ENCODE measurements around the gene KIFC3. TPM values are rescaled to one million over a fixed set of nuclear protein-coding genes. Genes with fewer than 3 reads are reported as not detected.

KIFC3 gene
- total and polyA plus RNA-seq, 2 of the 13 experiments (the other 11 are each of a cell fraction or from before 2014, with no cell fraction given): 42.1 to 45.3 TPM

DNA sequence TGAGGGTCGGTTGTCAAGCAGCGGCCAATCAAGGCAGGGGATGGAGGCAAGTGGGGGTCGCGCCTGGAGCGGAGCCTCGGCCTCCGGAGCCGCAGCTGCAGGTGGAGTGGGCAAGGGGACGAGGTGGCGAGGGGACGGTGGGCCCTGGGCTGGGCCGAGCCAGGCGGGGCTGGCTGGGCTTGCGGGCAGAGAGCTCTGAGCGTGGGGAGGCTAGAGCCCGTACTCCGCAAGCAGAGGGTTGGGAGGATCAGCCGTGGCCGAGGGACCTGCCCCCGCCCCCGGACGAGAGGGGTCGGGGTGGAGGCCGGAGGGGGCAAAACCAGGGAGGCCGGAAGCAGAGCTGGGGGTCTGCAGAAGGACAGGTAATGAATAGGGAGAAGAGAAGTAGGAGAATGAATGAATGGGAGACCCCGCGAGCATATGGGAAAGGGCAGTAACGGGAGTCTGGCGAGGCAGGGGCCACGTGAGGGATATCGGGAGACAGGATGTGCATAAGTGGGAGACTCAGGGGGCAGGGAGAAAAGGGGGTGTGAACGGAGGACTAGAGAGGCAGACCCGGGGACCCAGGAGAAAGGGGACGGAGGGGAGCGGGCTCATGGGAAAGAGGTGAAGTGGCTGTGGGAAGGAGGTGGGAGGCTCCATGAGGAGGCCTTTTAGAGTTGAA, 66.4 kb downstream of the KIFC3 start, which contains the start of gene KATNB1 (continued):
- TF ChIP-seq ZNF496 (CRISPR knock-in tag; IDR thresholded peaks at IDR 0.05; ENCODE audit: insufficient replicate concordance) (no peak), HNRNPL (IDR thresholded peaks at IDR 0.05; ENCODE audit: low read depth, low read length) (0 out of 2 replicates have a peak, but pooled peaks have one; percentile 23), ZNF761 (CRISPR knock-in tag; conservative IDR thresholded peaks at IDR 0.05) (0 out of 2 replicates have a peak, but pooled peaks have one; percentile 85), TP53 (CRISPR knock-in tag; conservative IDR thresholded peaks at IDR 0.05) (no peak), YEATS4 (CRISPR knock-in tag; IDR thresholded peaks at IDR 0.05; ENCODE audit: borderline replicate concordance) (no peak; the same call in 1 of the 2 replicates), ZNF263 (CRISPR knock-in tag; IDR thresholded peaks at IDR 0.05) (no peak), FOSL2 (CRISPR knock-in tag; IDR thresholded peaks at IDR 0.05) (peak; percentile 9; the same call in 1 of the 2 replicates), KMT2B (CRISPR knock-in tag; IDR thresholded peaks at IDR 0.05) (0 out of 2 replicates have a peak, but pooled peaks have one; percentile 16), KDM6A (CRISPR knock-in tag; IDR thresholded peaks at IDR 0.05; ENCODE audit: low read depth) (peak; percentile 47; the same call in 1 of the 2 replicates), U2AF1 (optimal IDR thresholded peaks at IDR 0.05; ENCODE audit: low read depth, low read length) (no peak), SIX1 (CRISPR knock-in tag; IDR thresholded peaks at IDR 0.05; ENCODE audit: borderline replicate concordance) (no peak), GABPA (IDR thresholded peaks at IDR 0.05; ENCODE audit: low read depth, low read length) (peak; percentile 17; the same call in 1 of the 2 replicates), GABPA (CRISPR knock-in tag; IDR thresholded peaks at IDR 0.05; ENCODE audit: low read depth) (0 out of 2 replicates have a peak, but pooled peaks have one; percentile 11), BCL6 (CRISPR knock-in tag; IDR thresholded peaks at IDR 0.05) (peak; percentile 17; the same call in 1 of the 2 replicates), AKAP8 (CRISPR knock-in tag; IDR thresholded peaks at IDR 0.05) (no peak)
- TF ChIP-seq, protein P1, sequence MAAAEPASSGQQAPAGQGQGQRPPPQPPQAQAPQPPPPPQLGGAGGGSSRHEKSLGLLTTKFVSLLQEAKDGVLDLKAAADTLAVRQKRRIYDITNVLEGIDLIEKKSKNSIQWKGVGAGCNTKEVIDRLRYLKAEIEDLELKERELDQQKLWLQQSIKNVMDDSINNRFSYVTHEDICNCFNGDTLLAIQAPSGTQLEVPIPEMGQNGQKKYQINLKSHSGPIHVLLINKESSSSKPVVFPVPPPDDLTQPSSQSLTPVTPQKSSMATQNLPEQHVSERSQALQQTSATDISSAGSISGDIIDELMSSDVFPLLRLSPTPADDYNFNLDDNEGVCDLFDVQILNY (CRISPR knock-in tag; conservative IDR thresholded peaks at IDR 0.05): no peak; the same call in 1 of the 2 replicates
- TF ChIP-seq, protein P2, sequence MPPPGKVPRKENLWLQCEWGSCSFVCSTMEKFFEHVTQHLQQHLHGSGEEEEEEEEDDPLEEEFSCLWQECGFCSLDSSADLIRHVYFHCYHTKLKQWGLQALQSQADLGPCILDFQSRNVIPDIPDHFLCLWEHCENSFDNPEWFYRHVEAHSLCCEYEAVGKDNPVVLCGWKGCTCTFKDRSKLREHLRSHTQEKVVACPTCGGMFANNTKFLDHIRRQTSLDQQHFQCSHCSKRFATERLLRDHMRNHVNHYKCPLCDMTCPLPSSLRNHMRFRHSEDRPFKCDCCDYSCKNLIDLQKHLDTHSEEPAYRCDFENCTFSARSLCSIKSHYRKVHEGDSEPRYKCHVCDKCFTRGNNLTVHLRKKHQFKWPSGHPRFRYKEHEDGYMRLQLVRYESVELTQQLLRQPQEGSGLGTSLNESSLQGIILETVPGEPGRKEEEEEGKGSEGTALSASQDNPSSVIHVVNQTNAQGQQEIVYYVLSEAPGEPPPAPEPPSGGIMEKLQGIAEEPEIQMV (CRISPR knock-in tag; IDR thresholded peaks at IDR 0.05; ENCODE audit: low read depth): no peak; the same call in 1 of the 2 replicates
- TF ChIP-seq, protein P3, sequence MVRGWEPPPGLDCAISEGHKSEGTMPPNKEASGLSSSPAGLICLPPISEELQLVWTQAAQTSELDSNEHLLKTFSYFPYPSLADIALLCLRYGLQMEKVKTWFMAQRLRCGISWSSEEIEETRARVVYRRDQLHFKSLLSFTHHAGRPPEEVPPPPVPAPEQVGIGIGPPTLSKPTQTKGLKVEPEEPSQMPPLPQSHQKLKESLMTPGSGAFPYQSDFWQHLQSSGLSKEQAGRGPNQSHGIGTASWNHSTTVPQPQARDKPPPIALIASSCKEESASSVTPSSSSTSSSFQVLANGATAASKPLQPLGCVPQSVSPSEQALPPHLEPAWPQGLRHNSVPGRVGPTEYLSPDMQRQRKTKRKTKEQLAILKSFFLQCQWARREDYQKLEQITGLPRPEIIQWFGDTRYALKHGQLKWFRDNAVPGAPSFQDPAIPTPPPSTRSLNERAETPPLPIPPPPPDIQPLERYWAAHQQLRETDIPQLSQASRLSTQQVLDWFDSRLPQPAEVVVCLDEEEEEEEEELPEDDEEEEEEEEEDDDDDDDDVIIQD (CRISPR knock-in tag; IDR thresholded peaks at IDR 0.05; ENCODE audit: low read depth): no peak
- TF ChIP-seq, protein P4, sequence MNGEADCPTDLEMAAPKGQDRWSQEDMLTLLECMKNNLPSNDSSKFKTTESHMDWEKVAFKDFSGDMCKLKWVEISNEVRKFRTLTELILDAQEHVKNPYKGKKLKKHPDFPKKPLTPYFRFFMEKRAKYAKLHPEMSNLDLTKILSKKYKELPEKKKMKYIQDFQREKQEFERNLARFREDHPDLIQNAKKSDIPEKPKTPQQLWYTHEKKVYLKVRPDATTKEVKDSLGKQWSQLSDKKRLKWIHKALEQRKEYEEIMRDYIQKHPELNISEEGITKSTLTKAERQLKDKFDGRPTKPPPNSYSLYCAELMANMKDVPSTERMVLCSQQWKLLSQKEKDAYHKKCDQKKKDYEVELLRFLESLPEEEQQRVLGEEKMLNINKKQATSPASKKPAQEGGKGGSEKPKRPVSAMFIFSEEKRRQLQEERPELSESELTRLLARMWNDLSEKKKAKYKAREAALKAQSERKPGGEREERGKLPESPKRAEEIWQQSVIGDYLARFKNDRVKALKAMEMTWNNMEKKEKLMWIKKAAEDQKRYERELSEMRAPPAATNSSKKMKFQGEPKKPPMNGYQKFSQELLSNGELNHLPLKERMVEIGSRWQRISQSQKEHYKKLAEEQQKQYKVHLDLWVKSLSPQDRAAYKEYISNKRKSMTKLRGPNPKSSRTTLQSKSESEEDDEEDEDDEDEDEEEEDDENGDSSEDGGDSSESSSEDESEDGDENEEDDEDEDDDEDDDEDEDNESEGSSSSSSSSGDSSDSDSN (CRISPR knock-in tag; IDR thresholded peaks at IDR 0.05): no peak
- TF ChIP-seq, protein P5, sequence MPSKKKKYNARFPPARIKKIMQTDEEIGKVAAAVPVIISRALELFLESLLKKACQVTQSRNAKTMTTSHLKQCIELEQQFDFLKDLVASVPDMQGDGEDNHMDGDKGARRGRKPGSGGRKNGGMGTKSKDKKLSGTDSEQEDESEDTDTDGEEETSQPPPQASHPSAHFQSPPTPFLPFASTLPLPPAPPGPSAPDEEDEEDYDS (CRISPR knock-in tag; IDR thresholded peaks at IDR 0.05): peak; percentile 1; the same call in 1 of the 2 replicates
- TF ChIP-seq, protein P6, sequence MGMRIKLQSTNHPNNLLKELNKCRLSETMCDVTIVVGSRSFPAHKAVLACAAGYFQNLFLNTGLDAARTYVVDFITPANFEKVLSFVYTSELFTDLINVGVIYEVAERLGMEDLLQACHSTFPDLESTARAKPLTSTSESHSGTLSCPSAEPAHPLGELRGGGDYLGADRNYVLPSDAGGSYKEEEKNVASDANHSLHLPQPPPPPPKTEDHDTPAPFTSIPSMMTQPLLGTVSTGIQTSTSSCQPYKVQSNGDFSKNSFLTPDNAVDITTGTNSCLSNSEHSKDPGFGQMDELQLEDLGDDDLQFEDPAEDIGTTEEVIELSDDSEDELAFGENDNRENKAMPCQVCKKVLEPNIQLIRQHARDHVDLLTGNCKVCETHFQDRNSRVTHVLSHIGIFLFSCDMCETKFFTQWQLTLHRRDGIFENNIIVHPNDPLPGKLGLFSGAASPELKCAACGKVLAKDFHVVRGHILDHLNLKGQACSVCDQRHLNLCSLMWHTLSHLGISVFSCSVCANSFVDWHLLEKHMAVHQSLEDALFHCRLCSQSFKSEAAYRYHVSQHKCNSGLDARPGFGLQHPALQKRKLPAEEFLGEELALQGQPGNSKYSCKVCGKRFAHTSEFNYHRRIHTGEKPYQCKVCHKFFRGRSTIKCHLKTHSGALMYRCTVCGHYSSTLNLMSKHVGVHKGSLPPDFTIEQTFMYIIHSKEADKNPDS (CRISPR knock-in tag; IDR thresholded peaks at IDR 0.05): no peak

Data from HepG2 (cell line).